ENCODE data around the gene CD2BP2.

The CD2BP2 gene

GRCh38 chr16:30354423-30355143, 525 bp downstream of the CD2BP2 start:
- Histone ChIP-seq H3K9me2 (replicated peaks; ENCODE audit: insufficient read depth, low read length) (no peaks in the 10 kb centered on the region), H3K4me2 (ENCODE audit: low read depth, low read length) (peak overlapping the region; percentile 77), H2AFZ (ENCODE audit: low read length) (peak overlapping the region; percentile 83), H3K27ac (ENCODE audit: low read length) (peak overlapping the region; percentile 64; the same call in 1 of the 2 replicates), H3K9me3 (replicated peaks; ENCODE audit: insufficient read depth, low read length) (no peaks in the 10 kb centered on the region), H3K36me3 (replicated peaks; ENCODE audit: insufficient read depth, low read length) (peaks cover 2% of the 10 kb centered on the region; the same call in 1 of the 2 replicates), H3F3A (ENCODE audit: insufficient read depth, low read length) (peaks cover 9% of the 10 kb centered on the region), H4K20me1 (ENCODE audit: insufficient read depth, low read length) (no peaks in the 10 kb centered on the region), H3K4me1 (ENCODE audit: low read length) (peaks cover 23% of the 10 kb centered on the region), H3K27me3 (replicated peaks; ENCODE audit: insufficient read depth, low read length) (no peaks in the 10 kb centered on the region), H3K9ac (ENCODE audit: low read length) (peak overlapping the region; percentile 93), H3K4me3 (ENCODE audit: low read length) (peak overlapping the region; percentile 87), H3K79me2 (ENCODE audit: low read length) (peaks cover 47% of the 10 kb centered on the region)
- DNase-seq: no peak
- TF ChIP-seq EZH2 (optimal IDR thresholded peaks at IDR 0.05; ENCODE audit: low read depth, low read length) (no peak), CTCF (IDR thresholded peaks at IDR 0.05; ENCODE audit: low read length) (no peak)

- no peak overlapping the region for H3K27ac ChIP-seq (ENCODE audit: low read length)
- DNase-seq: no peak
- H2AFZ ChIP-seq (ENCODE audit: low read length): no peak overlapping the region
- H3K9ac ChIP-seq (ENCODE audit: low read length): peak overlapping the region; percentile 93; the same call in 1 of the 2 replicates
- no peaks in the 10 kb centered on the region for H3K27me3 ChIP-seq (replicated peaks; ENCODE audit: insufficient read depth, low read length)
- no peaks in the 10 kb centered on the region for H3K9me2 ChIP-seq (replicated peaks; ENCODE audit: insufficient read depth, low read length)
- peak overlapping the region; percentile 87 for H3K4me3 ChIP-seq (ENCODE audit: low read length)
- H3K4me1 ChIP-seq (ENCODE audit: low read length): peaks cover 23% of the 10 kb centered on the region
- H3K4me2 ChIP-seq (ENCODE audit: low read depth, low read length): peak overlapping the region; percentile 77
- H3K36me3 ChIP-seq (replicated peaks; ENCODE audit: insufficient read depth, low read length): peaks cover 2% of the 10 kb centered on the region; the same call in 1 of the 2 replicates
- TF ChIP-seq EZH2 (optimal IDR thresholded peaks at IDR 0.05; ENCODE audit: low read depth, low read length): no peak
- no peak for TF ChIP-seq CTCF (IDR thresholded peaks at IDR 0.05; ENCODE audit: low read length)
- no peak for TF ChIP-seq EZH2phosphoT487 (IDR thresholded peaks at IDR 0.05; ENCODE audit: low read length)
- no peaks in the 10 kb centered on the region for H4K20me1 ChIP-seq (ENCODE audit: insufficient read depth, low read length)
- peaks cover 9% of the 10 kb centered on the region for H3F3A ChIP-seq (ENCODE audit: insufficient read depth, low read length)
- no peaks in the 10 kb centered on the region for H3K9me3 ChIP-seq (replicated peaks; ENCODE audit: insufficient read depth, low read length)
- H3K79me2 ChIP-seq (ENCODE audit: low read length): peaks cover 45% of the 10 kb centered on the region
Observed at GRCh38 chr16:30353438-30354129, 1.5 kb downstream of the CD2BP2 start.

GRCh38 chr16:30352488-30353401, 2.4 kb downstream of the CD2BP2 start:
- H3K27ac ChIP-seq (ENCODE audit: low read length): no peak overlapping the region
- H3K27me3 ChIP-seq (replicated peaks; ENCODE audit: insufficient read depth, low read length): no peaks in the 10 kb centered on the region
- no peaks in the 10 kb centered on the region for H3K9me2 ChIP-seq (replicated peaks; ENCODE audit: insufficient read depth, low read length)
- TF ChIP-seq EZH2phosphoT487 (IDR thresholded peaks at IDR 0.05; ENCODE audit: low read length): no peak
- no peak; the same call in 1 of the 2 replicates for TF ChIP-seq CTCF (IDR thresholded peaks at IDR 0.05; ENCODE audit: low read length)
- no peak for TF ChIP-seq EZH2 (optimal IDR thresholded peaks at IDR 0.05; ENCODE audit: low read depth, low read length)
- H2AFZ ChIP-seq (ENCODE audit: low read length): no peak overlapping the region
- peaks cover 23% of the 10 kb centered on the region for H3K4me1 ChIP-seq (ENCODE audit: low read length)
- H3K4me3 ChIP-seq (ENCODE audit: low read length): no peak overlapping the region
- H3K79me2 ChIP-seq (ENCODE audit: low read length): peaks cover 45% of the 10 kb centered on the region
- no peaks in the 10 kb centered on the region for H3K9me3 ChIP-seq (replicated peaks; ENCODE audit: insufficient read depth, low read length)
- no peaks in the 10 kb centered on the region for H4K20me1 ChIP-seq (ENCODE audit: insufficient read depth, low read length)
- DNase-seq: no peak
- H3K9ac ChIP-seq (ENCODE audit: low read length): no peak overlapping the region
- H3K36me3 ChIP-seq (replicated peaks; ENCODE audit: insufficient read depth, low read length): peaks cover 2% of the 10 kb centered on the region; the same call in 1 of the 2 replicates
- H3F3A ChIP-seq (ENCODE audit: insufficient read depth, low read length): peaks cover 9% of the 10 kb centered on the region
- H3K4me2 ChIP-seq (ENCODE audit: low read depth, low read length): no peak overlapping the region
